K562 (cell line): ENCODE data around the gene SUMF2. TPM values are rescaled to one million over a fixed set of nuclear protein-coding genes. Genes with fewer than 3 reads are reported as not detected.
A peak's percentile ranks its signal among the peaks of the same experiment; 100 is the strongest.

Source experiments
- ATAC-seq: fragments of 200-7000 bp; cut with Tn5 transposase; 3 replicates; pipeline ENCODE4 v1.9.1; 2020; ENCODE audit warnings: moderate library complexity
- BruUV-seq: library from RNA; stranded (reverse); fragments of 400-500 nt; replicated peaks from 2 replicates; lab custom pipeline; 2021; lab: Mats Ljungman, UMichigan
- CTCF ChIA-PET: fragments of 300-600 bp; formaldehyde crosslinking; extraction: SDS; loops from one replicate; lab custom pipeline; 2021; ENCODE audit warnings: low intra/inter-chr PET ratio; lab: Yijun Ruan, JAX
- POLR2A ChIA-PET: fragments of 300-600, 350-650 bp; sonication (Branson Sonifier 250); formaldehyde crosslinking; extraction: SDS; loops from one replicate; lab custom pipeline; 2021; ENCODE audit warnings: antibody characterized with exemption, inconsistent platforms; lab: Yijun Ruan, JAX
- DNase-seq, 4 experiments: peaks; one replicate each; pipeline versions ENCODE4 v3.0.0 to v3.0.0-alpha.2; 2011 to 2018; ENCODE audit warnings: low spot score in 3 of 4, mixed read lengths in 3 of 4; ENCODE audit errors: extremely low read depth in 1 of 4
- FAIRE-seq: peaks from 2 replicates; lab custom pipeline; 2011; peaks lifted over from hg19 to GRCh38; lab: Jason Lieb, UNC
- H2AFZ ChIP-seq: 2 replicates; pipeline ENCODE4 v1.6.0; 2011; ENCODE audit warnings: low read depth, low read length, control low read depth, inconsistent platforms
- H3K27ac ChIP-seq: fragments of 200-600 bp; 3 replicates; pipeline ENCODE4 v1.8.0; 2011; ENCODE audit warnings: low read depth, mild to moderate bottlenecking, control low read depth, inconsistent platforms, low read length, moderate library complexity, mixed read lengths; ENCODE audit errors: extremely low read depth
- H3K27me3 ChIP-seq, 2 experiments: fragments of 300-600 bp in 1 of 2; 2 replicates in 1 of 2; 3 replicates in 1 of 2; pipeline versions ENCODE4 v1.6.0 to v1.8.0; 2011; ENCODE audit warnings: inconsistent platforms in 2 of 2, low read length in 2 of 2, mild to moderate bottlenecking in 1 of 2, mixed read lengths in 1 of 2, moderate library complexity in 1 of 2; ENCODE audit not compliant: control insufficient read depth in 2 of 2, insufficient read depth in 2 of 2
- H3K36me3 ChIP-seq: fragments of 300-600 bp; 3 replicates; pipeline ENCODE4 v1.8.0; 2011; ENCODE audit warnings: mild to moderate bottlenecking, low read length, inconsistent platforms; ENCODE audit not compliant: control insufficient read depth, insufficient read depth
- H3K4me1 ChIP-seq, 2 experiments: fragments of 200-600 bp in 1 of 2; replicated peaks in 1 of 2; 2 replicates in 1 of 2; 3 replicates in 1 of 2; pipeline versions ENCODE4 v1.5.1 to v1.8.0; 2011; ENCODE audit warnings: inconsistent platforms in 2 of 2, low read length in 2 of 2, mild to moderate bottlenecking in 1 of 2, mixed read lengths in 1 of 2, moderate library complexity in 1 of 2; ENCODE audit not compliant: control insufficient read depth in 2 of 2, insufficient read depth in 2 of 2
- H3K4me2 ChIP-seq: 2 replicates; pipeline ENCODE4 v1.6.1; 2011; ENCODE audit warnings: low read length, control low read depth, inconsistent platforms, mixed read lengths; ENCODE audit not compliant: insufficient read depth
- H3K4me3 ChIP-seq: fragments of 200-600 bp; sonication (generic), shearing (Covaris generic); 2 replicates; pipeline ENCODE4 v1.5.1; 2016; ENCODE audit warnings: control low read depth, inconsistent platforms
- H3K79me2 ChIP-seq: fragments of 200-600 bp; 3 replicates; pipeline ENCODE4 v1.8.0; 2011; ENCODE audit warnings: low read length, inconsistent platforms; ENCODE audit not compliant: control insufficient read depth, insufficient read depth
- H3K9ac ChIP-seq, 2 experiments: 2 replicates each; pipeline versions ENCODE4 v1.6.0 to v1.6.1; 2011; ENCODE audit warnings: low read depth in 2 of 2, low read length in 2 of 2, control low read depth in 1 of 2, inconsistent platforms in 1 of 2, mild to moderate bottlenecking in 1 of 2, mixed read lengths in 1 of 2; ENCODE audit not compliant: insufficient read depth in 1 of 2
- H3K9me1 ChIP-seq: one replicate; pipeline ENCODE4 v1.6.0; 2011; ENCODE audit warnings: inconsistent platforms, mild to moderate bottlenecking, low read length, moderate library complexity; ENCODE audit not compliant: control insufficient read depth, insufficient read depth
- H3K9me3 ChIP-seq: replicated peaks from 2 replicates; pipeline ENCODE4 v1.5.1; 2011; ENCODE audit warnings: low read depth, low read length, inconsistent platforms; ENCODE audit not compliant: control insufficient read depth, insufficient read depth
- H4K20me1 ChIP-seq: replicated peaks from 2 replicates; pipeline ENCODE4 v1.6.1; 2011; ENCODE audit warnings: low read length, inconsistent platforms, mixed read lengths; ENCODE audit not compliant: control insufficient read depth, insufficient read depth
- BRD9 ChIP-seq: fragments of 450-650 bp; IDR thresholded peaks from 2 replicates; pipeline ENCODE4 v1.6.1; 2018; ENCODE audit warnings: low read depth; ENCODE audit not compliant: partially characterized antibody
- CEBPB ChIP-seq: fragments of 450-650 bp; IDR thresholded peaks from 2 replicates; pipeline ENCODE4 v1.6.1; 2016; ENCODE audit warnings: missing genetic modification characterization, missing compliant biosample characterization
- FOXA3 ChIP-seq, 2 experiments: fragments of 450-650 bp in 1 of 2; sonication (generic) in 1 of 2; formaldehyde crosslinking; IDR thresholded peaks in 1 of 2; conservative IDR thresholded peaks in 1 of 2; 2 replicates each; pipeline versions ENCODE4 v1.4.0 to v1.8.0; 2020 to 2022; ENCODE audit warnings: mild to moderate bottlenecking in 2 of 2, missing genetic modification reagents in 1 of 2
- HCFC1 ChIP-seq: IDR thresholded peaks from 2 replicates; pipeline ENCODE4 v1.6.1; 2012; ENCODE audit warnings: low read depth, low read length, improper control_type of control experiment
- IFI16 ChIP-seq: fragments of 250-450 bp; sonication (Bioruptor Pico); IDR thresholded peaks from 2 replicates; pipeline ENCODE4 v2.1.2; 2022; ENCODE audit warnings: mild to moderate bottlenecking, inconsistent platforms
- TSHZ1 ChIP-seq: fragments of 250-450 bp; sonication (Bioruptor Pico); IDR thresholded peaks from 2 replicates; pipeline ENCODE4 v1.4.0; 2020; ENCODE audit warnings: mild to moderate bottlenecking, moderate library complexity
- ZNF263 ChIP-seq: sonication (generic); formaldehyde crosslinking; IDR thresholded peaks from 2 replicates; pipeline ENCODE4 v1.8.0; 2022; ENCODE audit warnings: mild to moderate bottlenecking, missing genetic modification reagents, borderline replicate concordance
- ZNF395 ChIP-seq: fragments of 200-800 bp; sonication (Bioruptor generic); IDR thresholded peaks from 2 replicates; pipeline ENCODE4 v1.6.1; 2017; ENCODE audit warnings: missing genetic modification characterization, missing compliant biosample characterization
- ZSCAN32 ChIP-seq: fragments of 450-650 bp; formaldehyde crosslinking; IDR thresholded peaks from 2 replicates; pipeline ENCODE4 v1.4.0; 2020; ENCODE audit warnings: mild to moderate bottlenecking, moderate library complexity
- WGBS: fragments of 100-300 bp; shearing (Covaris generic); methylation state at CpG from one replicate; pipeline ENCODE4 v1.1.6; 2016; ENCODE audit warnings: low coverage, mixed read lengths; ENCODE audit not compliant: insufficient coverage; ENCODE audit errors: missing lambda C conversion rate; 5-methylcytosine and 5-hydroxymethylcytosine counted together
- in situ Hi-C: fragments of 300-500 bp; cut with MboI; formaldehyde crosslinking; loops from 4 replicates; pipeline ENCODE4 v1.15.0; 2018; ENCODE audit warnings: inconsistent platforms, mixed read lengths
- intact Hi-C: fragments of 100-400 bp; cut with micrococcal nuclease; formaldehyde crosslinking; loops from 2 replicates; pipeline ENCODE4 v1.14.2; 2022
- polyA plus RNA-seq, 8 experiments: library from polyadenylated mRNA; depleted of rRNA in 4 of 8; stranded (reverse) in 5 of 8; unstranded in 3 of 8; fragments of >200 nt; fragmentation: Nextera tagmentation in 2 of 8; fragmentation: Illumina TruSeq in 1 of 8; extraction: Ambion mirVana in 2 of 8; extraction: Trizol in 1 of 8; gene quantifications; 2 replicates each; pipeline versions ENCODE4 v1.2.1 to v1.2.3, GENCODE V29; 2011 to 2014; ENCODE audit warnings: inconsistent platforms in 1 of 8, missing spikeins in 1 of 8
- total RNA-seq, 7 experiments: library from RNA; depleted of rRNA in 6 of 7; stranded (reverse); fragments of >200 nt in 6 of 7; fragmentation: Illumina TruSeq in 2 of 7; extraction: Trizol in 2 of 7; gene quantifications; 2 replicates each; pipeline versions ENCODE4 v1.2.1 to v1.2.3, GENCODE V29; 2011 to 2021; ENCODE audit warnings: low replicate concordance in 1 of 7
- TF ChIP-seq, protein P1 (sequence below), 2 experiments: fragments of 450-650 bp in 1 of 2; sonication (generic) in 1 of 2; formaldehyde crosslinking in 1 of 2; IDR thresholded peaks in 1 of 2; conservative IDR thresholded peaks in 1 of 2; 2 replicates each; pipeline versions ENCODE4 v1.6.1 to v1.8.1; 2016 to 2023; ENCODE audit warnings: mild to moderate bottlenecking in 2 of 2, moderate library complexity in 2 of 2, inconsistent platforms in 1 of 2, missing genetic modification reagents in 1 of 2

The SUMF2 gene
- total and polyA plus RNA-seq, 9 of the 15 experiments (the other 6 are each of a cell fraction or from before 2014, with no cell fraction given): 39.0 to 113 (median 67.7) TPM

DNA sequence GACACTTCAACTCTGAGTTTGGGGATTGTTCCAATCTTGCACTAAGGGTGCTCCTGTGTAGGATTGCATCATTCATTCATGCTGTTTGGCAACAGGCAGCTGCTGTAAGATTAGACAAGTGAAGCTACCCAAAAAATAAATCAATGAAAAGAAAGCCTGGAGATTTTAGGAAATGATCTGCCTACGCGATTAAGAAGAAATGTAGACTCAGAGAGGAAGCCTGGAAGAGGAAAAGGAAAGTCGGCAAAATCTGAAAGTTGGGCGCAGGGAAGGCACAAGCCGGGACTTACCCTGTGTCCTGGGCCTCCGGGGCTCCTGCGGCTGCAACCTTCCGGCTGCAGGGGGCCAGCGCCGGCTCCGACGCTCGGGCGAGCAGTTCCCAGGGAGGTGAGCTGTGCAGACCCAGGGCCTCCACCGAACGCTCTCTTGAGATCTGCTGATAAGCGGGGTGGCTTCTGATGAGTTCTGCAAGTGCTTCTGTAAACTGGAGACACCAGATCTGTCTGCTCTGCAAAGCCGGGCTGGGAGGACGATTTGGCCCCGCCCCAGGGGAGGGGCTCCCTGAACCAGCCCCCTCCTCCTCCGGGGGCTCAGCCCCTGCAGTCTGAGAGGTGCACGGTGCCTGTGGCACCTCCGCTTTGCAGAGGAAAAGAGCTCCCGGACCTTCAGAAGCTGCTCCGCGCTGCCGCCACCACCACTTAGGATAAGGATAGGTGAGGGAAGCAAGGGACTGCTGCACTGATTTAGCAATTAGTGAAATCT, 30.2 kb upstream of the SUMF2 start:
- Histone ChIP-seq H3K27me3 (no peaks in the 10 kb centered on the region), H2AFZ (peak overlapping the region; percentile 56), H3K9me3 (no peaks in the 10 kb centered on the region), H3K4me3 (peak overlapping the region; percentile 55), H3K4me1 (peaks cover 3 to 11% of the 10 kb centered on the region in 2 experiments; a peak in 3 of 5 replicates), H3K9me1 (no peaks in the 10 kb centered on the region), H3K36me3 (peaks cover 8% of the 10 kb centered on the region; the same call in 1 of the 3 replicates), H3K9ac (peak overlapping the region; percentile 55 to 87), H3K4me2 (peak overlapping the region; percentile 68), H3K79me2 (no peaks in the 10 kb centered on the region), H4K20me1 (no peaks in the 10 kb centered on the region), H3K27ac (peak overlapping the region; percentile 48; the same call in 2 of the 3 replicates)
- CTCF ChIA-PET: no interaction called here
- 2% methylated on average over 26 of the region's 27 CpGs for WGBS
- in situ Hi-C loops: no loop called here
- BruUV-seq: no TSS peak
- FAIRE-seq (peak; percentile 80), ATAC-seq (peak; percentile 95), DNase-seq (peak; percentile 64 to 84 (median 70))
- intact Hi-C loops: loop anchor here (1.0 to 5.0 kb wide), 2 partner anchors 17 to 33 kb away; partner anchors contain the start of genes CCT6A and PSPH
- POLR2A ChIA-PET: interaction anchor here (0.7 to 2.1 kb wide), 4 partner anchors 11 to 31 kb away, joined by 3 to 12 read pairs (median 4); partner anchors contain the start of genes CCT6A and PSPH
- peak; percentile 37; the same call in 1 of the 2 replicates for TF ChIP-seq ZNF395 (CRISPR knock-in tag)
- TF ChIP-seq FOXA3 (CRISPR knock-in tag; conservative IDR thresholded peaks at IDR 0.05 in 1 of 2, IDR thresholded peaks at IDR 0.05 in 1 of 2): no peak
- peak; percentile 31; the same call in 1 of the 2 replicates for TF ChIP-seq HCFC1
- TF ChIP-seq ZNF263 (CRISPR knock-in tag): no peak
- TF ChIP-seq CEBPB (tag): peak; percentile 99
- no peak for TF ChIP-seq IFI16 (CRISPR knock-in tag)
- TF ChIP-seq, protein P1, sequence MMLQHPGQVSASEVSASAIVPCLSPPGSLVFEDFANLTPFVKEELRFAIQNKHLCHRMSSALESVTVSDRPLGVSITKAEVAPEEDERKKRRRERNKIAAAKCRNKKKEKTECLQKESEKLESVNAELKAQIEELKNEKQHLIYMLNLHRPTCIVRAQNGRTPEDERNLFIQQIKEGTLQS (IDR thresholded peaks at IDR 0.05): peak; percentile 99
- TF ChIP-seq, protein P1 (CRISPR knock-in tag; conservative IDR thresholded peaks at IDR 0.05): no peak; the same call in 1 of the 2 replicates
- TF ChIP-seq BRD9: peak; percentile 67
- peak; percentile 91 for TF ChIP-seq ZSCAN32 (CRISPR knock-in tag)
- no peak for TF ChIP-seq TSHZ1 (CRISPR knock-in tag)
